Erythroblast (primary cell): ENCODE results near the gene GTF2IRD1.

Experiments used
- GATA1 ChIP-seq: IDR thresholded peaks from 2 replicates; pipeline ENCODE4 v1.6.1; 2011; ENCODE audit warnings: low read depth, mild to moderate bottlenecking, control low read depth, low read length, moderate library complexity
- POLR2A ChIP-seq: IDR thresholded peaks from 2 replicates; pipeline ENCODE4 v1.6.1; 2011; ENCODE audit warnings: mild to moderate bottlenecking, low read length

DNA sequence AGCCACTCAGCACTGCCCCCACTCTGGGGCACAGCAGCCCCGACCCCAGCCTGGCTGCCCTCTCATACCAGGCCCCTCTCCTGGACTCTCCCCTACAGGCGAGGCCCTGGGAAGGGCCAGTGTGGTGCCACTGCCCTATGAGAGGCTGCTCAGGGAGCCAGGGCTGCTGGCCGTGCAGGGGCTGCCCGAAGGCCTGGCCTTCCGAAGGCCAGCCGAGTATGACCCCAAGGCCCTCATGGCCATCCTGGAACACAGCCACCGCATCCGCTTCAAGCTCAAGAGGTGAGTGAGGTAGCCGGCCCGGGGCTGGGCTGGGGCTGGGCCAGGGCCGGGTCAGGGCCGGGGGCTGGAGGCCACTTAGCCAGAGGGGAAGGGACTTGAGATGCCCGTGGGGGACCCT lies 64.3 kb downstream of the GTF2IRD1 start:
- no peak for TF ChIP-seq POLR2A
- no peak for TF ChIP-seq GATA1
